Measurements from ENCODE around the gene PDIA2.

PDIA2 gene

DNA sequence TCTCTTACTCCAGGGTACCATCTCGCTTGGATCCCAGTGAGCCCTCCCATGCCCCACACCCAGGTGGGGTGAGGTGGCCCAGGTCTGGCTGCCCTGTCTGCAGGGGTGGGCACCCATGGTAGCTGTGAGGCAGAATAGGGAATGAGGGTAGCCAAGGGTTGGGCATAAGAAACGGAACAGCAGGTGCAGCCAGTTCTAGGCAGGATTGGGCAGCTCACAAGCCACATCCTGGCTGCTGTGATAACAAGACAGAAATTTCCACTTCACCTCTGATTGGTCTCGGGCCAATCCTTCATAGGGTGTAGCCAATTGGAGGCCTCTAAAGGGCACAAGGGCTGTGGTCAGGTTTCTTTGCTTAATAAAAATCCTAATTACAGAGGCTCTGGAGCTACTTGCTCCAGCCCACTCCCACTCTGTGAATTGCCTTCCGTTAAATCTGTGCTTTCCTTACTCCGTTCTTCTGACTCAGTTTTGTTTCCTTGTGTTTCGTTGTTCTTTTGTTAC is 4.0 kb upstream of the PDIA2 start:
- Histone ChIP-seq H3K9me3 (ENCODE audit: control insufficient read depth, low read length) (no peaks in the 10 kb centered on the region), H3K27me3 (ENCODE audit: control insufficient read depth in 1 of 2, insufficient read depth in 1 of 2, low read length in 2 of 2) (peaks cover 47 to 51% of the 10 kb centered on the region in 2 experiments), H2AFZ (ENCODE audit: low read depth, low read length) (no peak overlapping the region), H3K9ac (ENCODE audit: low read length) (no peak overlapping the region), H3K18ac (ENCODE audit: low read depth in 1 of 2, low read length in 2 of 2) (no peak overlapping the region), H3K4ac (ENCODE audit: low read depth in 1 of 2, low read length in 2 of 2) (no peak overlapping the region), H3K4me1 (ENCODE audit: control insufficient read depth, insufficient read depth, low read depth, low read length) (peaks cover 22% of the 10 kb centered on the region), H2AK5ac (ENCODE audit: low read length, severe bottlenecking) (no peak overlapping the region), H2BK120ac (ENCODE audit: low read depth, low read length) (no peak overlapping the region), H3K79me1 (replicated peaks; ENCODE audit: low read length, poor library complexity, severe bottlenecking) (no peaks in the 10 kb centered on the region), H3K4me2 (ENCODE audit: low read length, poor library complexity, severe bottlenecking) (no peak overlapping the region), H3K14ac (ENCODE audit: low read length in 2 of 2) (no peak overlapping the region), H3K36me3 (ENCODE audit: control insufficient read depth in 1 of 2, insufficient read depth in 2 of 2, low read depth in 1 of 2, low read length in 2 of 2) (no peaks in the 10 kb centered on the region), H4K8ac (ENCODE audit: low read length) (no peak overlapping the region), H3K23ac (ENCODE audit: low read length in 2 of 2) (no peak overlapping the region), H2BK12ac (ENCODE audit: low read length in 2 of 2) (no peak overlapping the region), H2BK5ac (ENCODE audit: low read depth, low read length, poor library complexity, severe bottlenecking) (no peak overlapping the region), H3K4me3 (ENCODE audit: insufficient read depth in 1 of 2, low read depth in 1 of 2, low read length in 2 of 2) (peak overlapping the region in 1 of 2 experiments; percentile 18), H2BK15ac (ENCODE audit: low read depth, poor library complexity, severe bottlenecking) (no peak overlapping the region), H4K91ac (ENCODE audit: low read length) (peak overlapping the region; percentile 21), H3K27ac (ENCODE audit: low read length, poor library complexity, severe bottlenecking) (no peak overlapping the region)
- peak; percentile 37 for DNase-seq
- WGBS: 73% methylated on average over 6 of the region's 6 CpGs

- H3K18ac ChIP-seq (ENCODE audit: low read depth in 1 of 2, low read length in 2 of 2): no peak overlapping the region
- peaks cover 0 to 6% of the 10 kb centered on the region in 2 experiments for H3K36me3 ChIP-seq (ENCODE audit: control insufficient read depth in 1 of 2, insufficient read depth in 2 of 2, low read depth in 1 of 2, low read length in 2 of 2)
- no peak overlapping the region for H3K4me3 ChIP-seq (ENCODE audit: insufficient read depth in 1 of 2, low read depth in 1 of 2, low read length in 2 of 2)
- H3K79me1 ChIP-seq (replicated peaks; ENCODE audit: low read length, poor library complexity, severe bottlenecking): no peaks in the 10 kb centered on the region
- H3K27ac ChIP-seq (ENCODE audit: low read length, poor library complexity, severe bottlenecking): no peak overlapping the region
- no peaks in the 10 kb centered on the region for H3K9me3 ChIP-seq (ENCODE audit: control insufficient read depth, low read length)
- no peak overlapping the region for H2BK120ac ChIP-seq (ENCODE audit: low read depth, low read length)
- no peak overlapping the region for H3K9ac ChIP-seq (ENCODE audit: low read length)
- DNase-seq: no peak
- peaks cover 22% of the 10 kb centered on the region for H3K4me1 ChIP-seq (ENCODE audit: control insufficient read depth, insufficient read depth, low read depth, low read length)
- WGBS: 80% methylated on average over 7 of the region's 7 CpGs
- no peak overlapping the region for H3K4ac ChIP-seq (ENCODE audit: low read depth in 1 of 2, low read length in 2 of 2)
- no peak overlapping the region for H2BK5ac ChIP-seq (ENCODE audit: low read depth, low read length, poor library complexity, severe bottlenecking)
- H3K23ac ChIP-seq (ENCODE audit: low read length in 2 of 2): no peak overlapping the region
- no peak overlapping the region for H4K8ac ChIP-seq (ENCODE audit: low read length)
- no peak overlapping the region for H2BK12ac ChIP-seq (ENCODE audit: low read length in 2 of 2)
- no peak overlapping the region for H3K4me2 ChIP-seq (ENCODE audit: low read length, poor library complexity, severe bottlenecking)
- H3K14ac ChIP-seq (ENCODE audit: low read length in 2 of 2): no peak overlapping the region
- H3K27me3 ChIP-seq (ENCODE audit: control insufficient read depth in 1 of 2, insufficient read depth in 1 of 2, low read length in 2 of 2): peaks cover 41 to 45% of the 10 kb centered on the region in 2 experiments
- H2AK5ac ChIP-seq (ENCODE audit: low read length, severe bottlenecking): no peak overlapping the region
- no peak overlapping the region for H4K91ac ChIP-seq (ENCODE audit: low read length)
- H2BK15ac ChIP-seq (ENCODE audit: low read depth, poor library complexity, severe bottlenecking): no peak overlapping the region
- H2AFZ ChIP-seq (ENCODE audit: low read depth, low read length): no peak overlapping the region
Observed at GRCh38 chr16:279531-279930, 3.4 kb upstream of the PDIA2 start.

GRCh38 chr16:280005-280460 is 2.9 kb upstream of the PDIA2 start:
- H2AK5ac ChIP-seq (ENCODE audit: low read length, severe bottlenecking): no peak overlapping the region

GRCh38 chr16:280552-280951 is 2.4 kb upstream of the PDIA2 start, which contains the start of gene ARHGDIG:
Gene ARHGDIG (plus strand): TSS chr16:280591. CDS start chr16:280681, 90 bp downstream.
- no peak within 1 kb of the TSS for H3K9ac ChIP-seq (ENCODE audit: low read length)
- no peak within 1 kb of the TSS for H4K91ac ChIP-seq (ENCODE audit: low read length)
- 1% methylated on average over 10 of the region's 54 CpGs for WGBS
- peaks cover 19% of the 10 kb centered on the region for H3K4me1 ChIP-seq (ENCODE audit: control insufficient read depth, insufficient read depth, low read depth, low read length)
- peaks cover 33 to 37% of the 10 kb centered on the region in 2 experiments for H3K27me3 ChIP-seq (ENCODE audit: control insufficient read depth in 1 of 2, insufficient read depth in 1 of 2, low read length in 2 of 2)
- H2BK5ac ChIP-seq (ENCODE audit: low read depth, low read length, poor library complexity, severe bottlenecking): no peak within 1 kb of the TSS
- H2BK120ac ChIP-seq (ENCODE audit: low read depth, low read length): no peak within 1 kb of the TSS
- H3K14ac ChIP-seq (ENCODE audit: low read length in 2 of 2): no peak within 1 kb of the TSS
- no peak within 1 kb of the TSS for H2AK5ac ChIP-seq (ENCODE audit: low read length, severe bottlenecking)
- H3K4me2 ChIP-seq (ENCODE audit: low read length, poor library complexity, severe bottlenecking): peak within 1 kb of the TSS; percentile 71
- no peak within 1 kb of the TSS for H3K27ac ChIP-seq (ENCODE audit: low read length, poor library complexity, severe bottlenecking)
- no peak for DNase-seq
- H3K23ac ChIP-seq (ENCODE audit: low read length in 2 of 2): peak within 1 kb of the TSS in 1 of 2 experiments; percentile 29
- H3K9me3 ChIP-seq (ENCODE audit: control insufficient read depth, low read length): no peaks in the 10 kb centered on the region
- H4K8ac ChIP-seq (ENCODE audit: low read length): peak within 1 kb of the TSS; percentile 64
- no peak within 1 kb of the TSS for H2AFZ ChIP-seq (ENCODE audit: low read depth, low read length)
- peak within 1 kb of the TSS in 1 of 2 experiments; percentile 47 for H3K4me3 ChIP-seq (ENCODE audit: insufficient read depth in 1 of 2, low read depth in 1 of 2, low read length in 2 of 2)
- peaks cover 0 to 13% of the 10 kb centered on the region in 2 experiments for H3K36me3 ChIP-seq (ENCODE audit: control insufficient read depth in 1 of 2, insufficient read depth in 2 of 2, low read depth in 1 of 2, low read length in 2 of 2)
- no peak within 1 kb of the TSS for H3K4ac ChIP-seq (ENCODE audit: low read depth in 1 of 2, low read length in 2 of 2)
- H3K79me1 ChIP-seq (replicated peaks; ENCODE audit: low read length, poor library complexity, severe bottlenecking): no peaks in the 10 kb centered on the region
- H3K18ac ChIP-seq (ENCODE audit: low read depth in 1 of 2, low read length in 2 of 2): no peak within 1 kb of the TSS
- no peak within 1 kb of the TSS for H2BK12ac ChIP-seq (ENCODE audit: low read length in 2 of 2)
- peak within 1 kb of the TSS; percentile 90 for H2BK15ac ChIP-seq (ENCODE audit: low read depth, poor library complexity, severe bottlenecking)

More at GRCh38 chr16:280005-280460, 2.9 kb upstream of the PDIA2 start:
- Histone ChIP-seq H2BK15ac (ENCODE audit: low read depth, poor library complexity, severe bottlenecking) (peak overlapping the region; percentile 90), H2BK12ac (ENCODE audit: low read length in 2 of 2) (no peak overlapping the region), H3K4me2 (ENCODE audit: low read length, poor library complexity, severe bottlenecking) (peak overlapping the region; percentile 55), H3K9me3 (ENCODE audit: control insufficient read depth, low read length) (no peaks in the 10 kb centered on the region), H2BK5ac (ENCODE audit: low read depth, low read length, poor library complexity, severe bottlenecking) (no peak overlapping the region), H3K14ac (ENCODE audit: low read length in 2 of 2) (no peak overlapping the region), H3K4ac (ENCODE audit: low read depth in 1 of 2, low read length in 2 of 2) (no peak overlapping the region), H3K4me3 (ENCODE audit: insufficient read depth in 1 of 2, low read depth in 1 of 2, low read length in 2 of 2) (no peak overlapping the region), H4K8ac (ENCODE audit: low read length) (no peak overlapping the region), H3K23ac (ENCODE audit: low read length in 2 of 2) (peak overlapping the region in 1 of 2 experiments; percentile 29), H3K27me3 (ENCODE audit: control insufficient read depth in 1 of 2, insufficient read depth in 1 of 2, low read length in 2 of 2) (peaks cover 36 to 40% of the 10 kb centered on the region in 2 experiments), H3K79me1 (replicated peaks; ENCODE audit: low read length, poor library complexity, severe bottlenecking) (no peaks in the 10 kb centered on the region), H3K27ac (ENCODE audit: low read length, poor library complexity, severe bottlenecking) (no peak overlapping the region), H3K18ac (ENCODE audit: low read depth in 1 of 2, low read length in 2 of 2) (no peak overlapping the region), H3K4me1 (ENCODE audit: control insufficient read depth, insufficient read depth, low read depth, low read length) (peaks cover 19% of the 10 kb centered on the region), H3K9ac (ENCODE audit: low read length) (no peak overlapping the region), H4K91ac (ENCODE audit: low read length) (no peak overlapping the region), H3K36me3 (ENCODE audit: control insufficient read depth in 1 of 2, insufficient read depth in 2 of 2, low read depth in 1 of 2, low read length in 2 of 2) (peaks cover 0 to 9% of the 10 kb centered on the region in 2 experiments), H2BK120ac (ENCODE audit: low read depth, low read length) (no peak overlapping the region), H2AFZ (ENCODE audit: low read depth, low read length) (no peak overlapping the region)
- WGBS: 14% methylated on average over 28 of the region's 47 CpGs
- DNase-seq: no peak
